ENCODE results near the gene GRM1.
"Not testable (repeated sequence)": the region's sequence is repeated elsewhere in the genome, so short reads cannot be mapped to it uniquely, and the experiment has no call there.

The GRM1 gene

DNA sequence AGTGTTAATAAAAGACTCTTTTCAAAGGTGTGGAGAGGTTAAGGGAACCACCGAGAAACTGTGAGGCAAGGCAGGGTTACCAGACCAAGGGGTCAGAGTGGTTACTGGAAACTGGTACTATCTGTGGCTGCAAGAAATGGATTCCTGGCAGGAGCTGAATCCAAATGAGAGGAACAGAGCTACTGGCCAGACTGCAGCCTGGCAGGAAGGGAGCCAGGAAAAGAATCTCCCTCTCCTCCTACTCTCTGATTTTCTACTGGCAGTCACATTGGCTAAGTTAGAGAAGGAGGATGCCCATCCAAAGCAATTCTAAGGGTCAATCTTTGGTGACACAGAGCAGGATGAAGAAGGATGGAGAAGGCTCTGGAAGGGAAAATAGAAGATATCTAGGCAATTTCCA is 211.5 kb downstream of the GRM1 start:
- no peak for DNase-seq
- Histone ChIP-seq H3K23ac (ENCODE audit: low read length) (no peak overlapping the region), H2BK120ac (ENCODE audit: insufficient read depth, low read length, poor library complexity) (no peak overlapping the region), H2AFZ (ENCODE audit: insufficient read depth, low read length, poor library complexity) (no peak overlapping the region), H2BK12ac (ENCODE audit: low read length) (no peak overlapping the region), H3K14ac (ENCODE audit: low read length) (no peak overlapping the region), H3K27me3 (ENCODE audit: insufficient read depth, low read length) (no peaks in the 10 kb centered on the region), H3K9ac (ENCODE audit: low read length) (no peak overlapping the region), H2BK5ac (ENCODE audit: low read depth, low read length, poor library complexity) (no peak overlapping the region), H3K4me3 (ENCODE audit: low read depth, low read length) (no peak overlapping the region), H3K79me1 (ENCODE audit: low read length) (no peaks in the 10 kb centered on the region), H4K12ac (ENCODE audit: low read depth, low read length) (no peak overlapping the region), H3K4ac (ENCODE audit: low read depth, low read length) (no peak overlapping the region), H3K36me3 (ENCODE audit: control insufficient read depth in 1 of 2, insufficient read depth in 2 of 2, low read length in 2 of 2) (no peaks in the 10 kb centered on the region), H4K91ac (ENCODE audit: low read depth, low read length) (no peak overlapping the region), H3K18ac (ENCODE audit: low read length) (no peak overlapping the region), H3K4me1 (ENCODE audit: control insufficient read depth in 1 of 2, insufficient read depth in 2 of 2, low read length in 2 of 2) (peaks cover 0 to 1% of the 10 kb centered on the region in 2 experiments), H4K8ac (ENCODE audit: low read depth, low read length) (no peak overlapping the region), H3K79me2 (ENCODE audit: control insufficient read depth, insufficient read depth, low read length, poor library complexity) (no peaks in the 10 kb centered on the region), H3K4me2 (ENCODE audit: low read length) (no peak overlapping the region), H3K9me3 (ENCODE audit: insufficient read depth, low read depth, low read length) (no peaks in the 10 kb centered on the region), H3K27ac (ENCODE audit: low read depth, low read length) (no peak overlapping the region), H2AK5ac (ENCODE audit: low read length) (no peak overlapping the region)
- WGBS (ENCODE audit: extremely low coverage, insufficient coverage, insufficient read length): no CpG with 5 or more reads among the region's 1 CpG

DNA sequence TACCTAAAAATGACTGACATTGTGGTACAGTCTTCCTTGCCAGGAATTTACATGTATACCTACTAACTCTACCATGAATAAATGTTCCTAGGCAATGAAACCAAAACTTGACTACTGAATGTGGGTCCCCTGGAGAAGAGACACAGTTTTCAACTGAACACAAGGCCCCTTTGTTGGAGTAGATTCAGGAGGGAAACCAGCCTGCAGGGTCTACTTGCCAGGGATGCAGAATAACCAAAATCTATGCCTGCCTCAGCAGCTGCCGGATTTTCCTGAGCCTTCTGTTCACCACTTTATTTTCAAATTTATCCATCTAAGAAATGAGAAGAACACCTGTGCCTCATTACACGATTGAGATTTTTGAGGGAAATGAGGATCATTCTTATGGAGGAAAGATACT is 211.9 kb downstream of the GRM1 start:
- Histone ChIP-seq H3K14ac (ENCODE audit: low read length) (no peak overlapping the region), H3K4ac (ENCODE audit: low read depth, low read length) (no peak overlapping the region), H4K8ac (ENCODE audit: low read depth, low read length) (no peak overlapping the region), H3K79me1 (ENCODE audit: low read length) (no peaks in the 10 kb centered on the region), H3K4me2 (ENCODE audit: low read length) (no peak overlapping the region), H3K27me3 (ENCODE audit: insufficient read depth, low read length) (no peaks in the 10 kb centered on the region), H3K79me2 (ENCODE audit: control insufficient read depth, insufficient read depth, low read length, poor library complexity) (no peaks in the 10 kb centered on the region), H3K4me3 (ENCODE audit: low read depth, low read length) (no peak overlapping the region), H2BK5ac (ENCODE audit: low read depth, low read length, poor library complexity) (no peak overlapping the region), H3K9ac (ENCODE audit: low read length) (no peak overlapping the region), H3K36me3 (ENCODE audit: control insufficient read depth in 1 of 2, insufficient read depth in 2 of 2, low read length in 2 of 2) (no peaks in the 10 kb centered on the region), H3K27ac (ENCODE audit: low read depth, low read length) (no peak overlapping the region), H3K18ac (ENCODE audit: low read length) (no peak overlapping the region), H3K4me1 (ENCODE audit: control insufficient read depth in 1 of 2, insufficient read depth in 2 of 2, low read length in 2 of 2) (peaks cover 0 to 1% of the 10 kb centered on the region in 2 experiments), H4K91ac (ENCODE audit: low read depth, low read length) (no peak overlapping the region), H2AFZ (ENCODE audit: insufficient read depth, low read length, poor library complexity) (no peak overlapping the region), H4K12ac (ENCODE audit: low read depth, low read length) (no peak overlapping the region), H2BK12ac (ENCODE audit: low read length) (no peak overlapping the region), H3K23ac (ENCODE audit: low read length) (no peak overlapping the region), H3K9me3 (ENCODE audit: insufficient read depth, low read depth, low read length) (no peaks in the 10 kb centered on the region), H2AK5ac (ENCODE audit: low read length) (no peak overlapping the region), H2BK120ac (ENCODE audit: insufficient read depth, low read length, poor library complexity) (no peak overlapping the region)
- WGBS (ENCODE audit: extremely low coverage, insufficient coverage, insufficient read length): no CpG with 5 or more reads among the region's 2 CpGs
- DNase-seq: no peak

DNA sequence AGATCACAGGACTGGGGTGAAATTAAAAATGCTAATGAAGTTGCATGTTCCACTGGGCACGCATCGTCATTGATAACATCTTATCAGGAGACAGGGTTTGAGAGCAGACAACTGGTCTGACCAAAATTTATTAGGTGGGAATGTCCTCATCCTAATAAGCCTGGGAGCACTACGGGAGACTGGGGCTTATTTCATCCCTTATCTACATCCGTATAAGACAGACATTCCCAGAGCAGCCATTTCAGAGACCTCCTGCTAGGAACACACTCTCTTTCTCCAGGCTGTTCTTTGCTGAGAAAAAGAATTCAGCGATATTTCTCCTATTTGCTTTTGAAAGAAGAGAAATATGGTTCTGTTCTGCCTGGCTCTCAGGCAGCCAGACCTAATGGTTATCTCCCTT is 214.8 kb downstream of the GRM1 start:
- no CpG with 5 or more reads among the region's 5 CpGs for WGBS (ENCODE audit: extremely low coverage, insufficient coverage, insufficient read length)

DNA sequence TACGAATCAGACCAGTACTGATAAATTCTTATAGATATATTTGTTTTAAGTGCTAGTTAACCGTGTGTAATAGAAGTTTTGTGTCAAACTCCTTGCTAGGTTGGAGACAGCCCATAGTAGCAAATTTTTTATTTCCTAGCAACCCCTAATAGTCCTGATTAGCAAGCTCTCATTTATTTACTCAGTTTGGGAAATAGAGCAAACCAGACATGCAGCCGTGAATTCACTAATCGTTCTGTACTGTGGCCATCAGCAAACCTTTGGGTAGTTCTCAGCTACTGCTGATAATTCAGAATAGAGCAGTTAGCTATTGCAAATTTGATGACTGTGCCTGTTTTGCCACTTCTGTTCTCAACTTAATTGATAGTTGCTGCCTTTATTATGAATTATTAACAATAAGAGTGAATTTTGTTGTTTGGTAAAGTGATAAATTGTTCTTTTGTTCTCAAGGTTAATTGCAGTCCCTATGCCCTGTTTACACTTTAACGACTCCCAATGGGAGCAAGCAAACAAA is 215.8 kb downstream of the GRM1 start:
- DNase-seq: no peak

More for the DNA sequence above, 214.8 kb downstream of the GRM1 start:
- not testable (repeated sequence) for H3K18ac ChIP-seq (ENCODE audit: low read length); H4K91ac ChIP-seq (ENCODE audit: low read depth, low read length); H3K4ac ChIP-seq (ENCODE audit: low read depth, low read length); DNase-seq; H3K79me1 ChIP-seq (ENCODE audit: low read length); H2BK120ac ChIP-seq (ENCODE audit: insufficient read depth, low read length, poor library complexity); H3K4me3 ChIP-seq (ENCODE audit: low read depth, low read length); H3K27me3 ChIP-seq (ENCODE audit: insufficient read depth, low read length); H3K4me2 ChIP-seq (ENCODE audit: low read length); H2BK5ac ChIP-seq (ENCODE audit: low read depth, low read length, poor library complexity); H3K4me1 ChIP-seq (ENCODE audit: control insufficient read depth in 1 of 2, insufficient read depth in 2 of 2, low read length in 2 of 2); H3K14ac ChIP-seq (ENCODE audit: low read length); H3K79me2 ChIP-seq (ENCODE audit: control insufficient read depth, insufficient read depth, low read length, poor library complexity); H2BK12ac ChIP-seq (ENCODE audit: low read length); H3K23ac ChIP-seq (ENCODE audit: low read length); H3K36me3 ChIP-seq (ENCODE audit: control insufficient read depth in 1 of 2, insufficient read depth in 2 of 2, low read length in 2 of 2); H4K8ac ChIP-seq (ENCODE audit: low read depth, low read length); H3K27ac ChIP-seq (ENCODE audit: low read depth, low read length); H3K9ac ChIP-seq (ENCODE audit: low read length); H2AK5ac ChIP-seq (ENCODE audit: low read length); H3K9me3 ChIP-seq (ENCODE audit: insufficient read depth, low read depth, low read length); H2AFZ ChIP-seq (ENCODE audit: insufficient read depth, low read length, poor library complexity); H4K12ac ChIP-seq (ENCODE audit: low read depth, low read length)

More for the DNA sequence above, 215.8 kb downstream of the GRM1 start:
- no CpG with 5 or more reads among the region's 5 CpGs for WGBS (ENCODE audit: extremely low coverage, insufficient coverage, insufficient read length)
- Histone ChIP-seq H2BK5ac (ENCODE audit: low read depth, low read length, poor library complexity) (no peak overlapping the region), H4K12ac (ENCODE audit: low read depth, low read length) (no peak overlapping the region), H3K4me1 (ENCODE audit: control insufficient read depth in 1 of 2, insufficient read depth in 2 of 2, low read length in 2 of 2) (no peaks in the 10 kb centered on the region), H3K27ac (ENCODE audit: low read depth, low read length) (no peak overlapping the region), H4K91ac (ENCODE audit: low read depth, low read length) (no peak overlapping the region), H3K79me2 (ENCODE audit: control insufficient read depth, insufficient read depth, low read length, poor library complexity) (no peaks in the 10 kb centered on the region), H3K27me3 (ENCODE audit: insufficient read depth, low read length) (no peaks in the 10 kb centered on the region), H3K9me3 (ENCODE audit: insufficient read depth, low read depth, low read length) (no peaks in the 10 kb centered on the region), H2AK5ac (ENCODE audit: low read length) (no peak overlapping the region), H2AFZ (ENCODE audit: insufficient read depth, low read length, poor library complexity) (no peak overlapping the region), H2BK12ac (ENCODE audit: low read length) (no peak overlapping the region), H3K36me3 (ENCODE audit: control insufficient read depth in 1 of 2, insufficient read depth in 2 of 2, low read length in 2 of 2) (no peaks in the 10 kb centered on the region), H3K4ac (ENCODE audit: low read depth, low read length) (no peak overlapping the region), H3K9ac (ENCODE audit: low read length) (no peak overlapping the region), H3K14ac (ENCODE audit: low read length) (no peak overlapping the region), H3K18ac (ENCODE audit: low read length) (no peak overlapping the region), H3K4me2 (ENCODE audit: low read length) (no peak overlapping the region), H2BK120ac (ENCODE audit: insufficient read depth, low read length, poor library complexity) (no peak overlapping the region), H3K79me1 (ENCODE audit: low read length) (no peaks in the 10 kb centered on the region), H3K23ac (ENCODE audit: low read length) (no peak overlapping the region), H4K8ac (ENCODE audit: low read depth, low read length) (no peak overlapping the region), H3K4me3 (ENCODE audit: low read depth, low read length) (no peak overlapping the region)
